Measurements from ENCODE around the gene JARID2. TPM values are rescaled to one million over a fixed set of nuclear protein-coding genes. Genes with fewer than 3 reads are reported as not detected.
A peak's percentile ranks its signal among the peaks of the same experiment; 100 is the strongest.

Gene JARID2
- total RNA-seq, 2 donors from 2014 or later = 20.7 to 50.3 TPM

- H3K4me1 Mint-ChIP-seq = peaks cover 45% of the 10 kb centered on the region
- no peaks in the 10 kb centered on the region for H3K27me3 Mint-ChIP-seq
- H3K4me3 Mint-ChIP-seq = peak overlapping the region; percentile 50
- peak overlapping the region; percentile 80 for H3K27ac Mint-ChIP-seq
- ATAC-seq (replicated peaks) = peak; percentile 90
- H3K36me3 Mint-ChIP-seq (ENCODE audit: low read depth) = peaks cover 41% of the 10 kb centered on the region
- no peaks in the 10 kb centered on the region for H3K9me3 Mint-ChIP-seq
Observed at GRCh38 chr6:15481390-15482291, 235.8 kb downstream of the JARID2 start.

- Mint-ChIP-seq H3K9me3 (no peaks in the 10 kb centered on the region), H3K36me3 (ENCODE audit: low read depth) (peaks cover 55% of the 10 kb centered on the region), H3K4me3 (no peak overlapping the region), H3K27me3 (no peaks in the 10 kb centered on the region), H3K4me1 (peaks cover 44% of the 10 kb centered on the region), H3K27ac (peak overlapping the region; percentile 48)
- peak; percentile 61 for ATAC-seq (replicated peaks)
Observed at GRCh38 chr6:15483060-15483459, 237.2 kb downstream of the JARID2 start.

GRCh38 chr6:15484140-15484539, 238.3 kb downstream of the JARID2 start:
- Mint-ChIP-seq H3K4me1 (peaks cover 40% of the 10 kb centered on the region), H3K9me3 (no peaks in the 10 kb centered on the region), H3K4me3 (no peak overlapping the region), H3K27ac (peak overlapping the region; percentile 67), H3K27me3 (no peaks in the 10 kb centered on the region), H3K36me3 (ENCODE audit: low read depth) (peaks cover 66% of the 10 kb centered on the region)
- no peak for ATAC-seq (replicated peaks)

- no peak for ATAC-seq (replicated peaks)
- H3K36me3 Mint-ChIP-seq (ENCODE audit: low read depth) = peaks cover 72% of the 10 kb centered on the region
- H3K27ac Mint-ChIP-seq = peak overlapping the region; percentile 67
Observed at GRCh38 chr6:15484821-15485220, 239.0 kb downstream of the JARID2 start.

GRCh38 chr6:15485936-15486335, 240.1 kb downstream of the JARID2 start:
- ATAC-seq (replicated peaks) = no peak
- Mint-ChIP-seq H3K4me3 (no peak overlapping the region), H3K36me3 (ENCODE audit: low read depth) (peaks cover 82% of the 10 kb centered on the region), H3K27ac (peak overlapping the region; percentile 44), H3K4me1 (peaks cover 44% of the 10 kb centered on the region), H3K9me3 (no peaks in the 10 kb centered on the region), H3K27me3 (no peaks in the 10 kb centered on the region)

More at GRCh38 chr6:15484821-15485220, 239.0 kb downstream of the JARID2 start:
- H3K4me3 Mint-ChIP-seq = no peak overlapping the region
- no peaks in the 10 kb centered on the region for H3K9me3 Mint-ChIP-seq
- H3K4me1 Mint-ChIP-seq = peaks cover 42% of the 10 kb centered on the region
- no peaks in the 10 kb centered on the region for H3K27me3 Mint-ChIP-seq

- H3K4me3 Mint-ChIP-seq = no peak overlapping the region
- no peaks in the 10 kb centered on the region for H3K27me3 Mint-ChIP-seq
- H3K4me1 Mint-ChIP-seq = peaks cover 41% of the 10 kb centered on the region
- no peak for ATAC-seq (replicated peaks)
- H3K27ac Mint-ChIP-seq = peak overlapping the region; percentile 69
- no peaks in the 10 kb centered on the region for H3K9me3 Mint-ChIP-seq
- H3K36me3 Mint-ChIP-seq (ENCODE audit: low read depth) = peaks cover 82% of the 10 kb centered on the region
Observed at GRCh38 chr6:15487262-15487661, 241.4 kb downstream of the JARID2 start.

- Mint-ChIP-seq H3K36me3 (ENCODE audit: low read depth) (peaks cover 91% of the 10 kb centered on the region), H3K27ac (peak overlapping the region; percentile 60), H3K4me3 (no peak overlapping the region), H3K9me3 (no peaks in the 10 kb centered on the region), H3K4me1 (peaks cover 34% of the 10 kb centered on the region), H3K27me3 (no peaks in the 10 kb centered on the region)
- ATAC-seq (replicated peaks) = no peak
Observed at GRCh38 chr6:15489261-15489962, 243.5 kb downstream of the JARID2 start.

- peaks cover 92% of the 10 kb centered on the region for H3K36me3 Mint-ChIP-seq (ENCODE audit: low read depth)
- H3K4me1 Mint-ChIP-seq = peaks cover 27% of the 10 kb centered on the region
Observed at GRCh38 chr6:15490242-15491100, 244.6 kb downstream of the JARID2 start.

GRCh38 chr6:15491255-15491985, 245.6 kb downstream of the JARID2 start:
- peak; percentile 87 for ATAC-seq (replicated peaks)
- no peaks in the 10 kb centered on the region for H3K27me3 Mint-ChIP-seq
- H3K27ac Mint-ChIP-seq = peak overlapping the region; percentile 60
- no peaks in the 10 kb centered on the region for H3K9me3 Mint-ChIP-seq
- H3K4me1 Mint-ChIP-seq = peaks cover 25% of the 10 kb centered on the region
- H3K36me3 Mint-ChIP-seq (ENCODE audit: low read depth) = peaks cover 95% of the 10 kb centered on the region
- peak overlapping the region; percentile 15 for H3K4me3 Mint-ChIP-seq

More at GRCh38 chr6:15490242-15491100, 244.6 kb downstream of the JARID2 start:
- Mint-ChIP-seq H3K4me3 (no peak overlapping the region), H3K27me3 (no peaks in the 10 kb centered on the region), H3K9me3 (no peaks in the 10 kb centered on the region), H3K27ac (peak overlapping the region; percentile 60)
- no peak for ATAC-seq (replicated peaks)

GRCh38 chr6:15491986-15492269, 246.1 kb downstream of the JARID2 start:
- peaks cover 21% of the 10 kb centered on the region for H3K4me1 Mint-ChIP-seq
- peaks cover 95% of the 10 kb centered on the region for H3K36me3 Mint-ChIP-seq (ENCODE audit: low read depth)
- H3K4me3 Mint-ChIP-seq = no peak overlapping the region
- peak overlapping the region; percentile 60 for H3K27ac Mint-ChIP-seq
- no peak for ATAC-seq (replicated peaks)
- H3K27me3 Mint-ChIP-seq = no peaks in the 10 kb centered on the region
- no peaks in the 10 kb centered on the region for H3K9me3 Mint-ChIP-seq

- Mint-ChIP-seq H3K27ac (no peak overlapping the region), H3K4me3 (no peak overlapping the region), H3K9me3 (no peaks in the 10 kb centered on the region), H3K4me1 (peaks cover 19% of the 10 kb centered on the region), H3K36me3 (ENCODE audit: low read depth) (peaks cover 95% of the 10 kb centered on the region), H3K27me3 (no peaks in the 10 kb centered on the region)
- no peak for ATAC-seq (replicated peaks)
Observed at GRCh38 chr6:15493437-15494168, 247.7 kb downstream of the JARID2 start.

- ATAC-seq (replicated peaks) = no peak
- Mint-ChIP-seq H3K36me3 (ENCODE audit: low read depth) (peaks cover 95% of the 10 kb centered on the region), H3K9me3 (no peaks in the 10 kb centered on the region), H3K4me3 (no peak overlapping the region), H3K4me1 (peaks cover 13% of the 10 kb centered on the region), H3K27ac (no peak overlapping the region), H3K27me3 (no peaks in the 10 kb centered on the region)
Observed at GRCh38 chr6:15495375-15495901, 249.6 kb downstream of the JARID2 start.
